HG02973 (cell line): ENCODE data around the gene TTLL10.

Experiments
- ATAC-seq: cut with Tn5 transposase; IDR thresholded peaks from one replicate; pipeline ENCODE4 v1.9.1; 2021; ENCODE audit warnings: moderate library complexity; ENCODE audit not compliant: unreplicated experiment

The TTLL10 gene

DNA sequence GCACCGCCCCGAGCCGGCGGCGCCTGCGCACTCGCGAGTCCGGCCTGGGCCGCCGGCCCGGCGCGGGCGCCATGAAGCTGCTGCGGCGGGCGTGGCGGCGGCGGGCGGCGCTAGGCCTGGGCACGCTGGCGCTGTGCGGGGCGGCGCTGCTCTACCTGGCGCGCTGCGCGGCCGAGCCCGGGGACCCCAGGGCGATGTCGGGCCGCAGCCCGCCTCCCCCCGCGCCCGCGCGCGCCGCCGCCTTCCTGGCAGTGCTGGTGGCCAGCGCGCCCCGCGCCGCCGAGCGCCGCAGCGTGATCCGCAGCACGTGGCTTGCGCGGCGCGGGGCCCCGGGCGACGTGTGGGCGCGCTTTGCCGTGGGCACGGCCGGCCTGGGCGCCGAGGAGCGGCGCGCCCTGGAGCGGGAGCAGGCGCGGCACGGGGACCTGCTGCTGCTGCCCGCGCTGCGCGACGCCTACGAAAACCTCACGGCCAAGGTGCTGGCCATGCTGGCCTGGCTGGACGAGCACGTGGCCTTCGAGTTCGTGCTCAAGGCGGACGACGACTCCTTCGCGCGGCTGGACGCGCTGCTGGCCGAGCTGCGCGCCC, 58.6 kb downstream of the TTLL10 start, which contains the start of gene B3GALT6:
B3GALT6 (plus strand) TSS at position 30 of the 588 bp plus-strand sequence; CDS start at position 72, 42 bp downstream.
- no peak for ATAC-seq

- no peak for ATAC-seq
Observed at GRCh38 chr1:1232796-1233566, 59.3 kb downstream of the TTLL10 start.

DNA sequence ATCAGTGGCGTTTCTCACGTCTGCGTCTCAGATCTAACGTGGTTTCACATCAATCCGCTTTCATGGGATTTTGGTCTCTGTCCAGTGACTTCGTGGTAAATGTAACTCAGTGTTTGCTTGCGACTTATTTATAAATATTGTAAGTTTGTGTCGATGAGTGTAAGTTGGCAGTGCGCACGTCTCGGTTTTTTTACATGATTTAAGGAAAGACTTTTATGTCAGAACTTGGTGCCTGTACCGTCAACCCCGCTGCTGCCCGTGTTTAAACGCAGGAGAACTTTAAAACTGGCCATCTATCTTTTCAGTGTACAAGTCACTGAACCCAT, 59.9 kb downstream of the TTLL10 start:
- ATAC-seq, result no peak

GRCh38 chr1:1234180-1234808, 60.6 kb downstream of the TTLL10 start:
- no peak for ATAC-seq

GRCh38 chr1:1235016-1235744, 61.5 kb downstream of the TTLL10 start:
- no peak for ATAC-seq

DNA sequence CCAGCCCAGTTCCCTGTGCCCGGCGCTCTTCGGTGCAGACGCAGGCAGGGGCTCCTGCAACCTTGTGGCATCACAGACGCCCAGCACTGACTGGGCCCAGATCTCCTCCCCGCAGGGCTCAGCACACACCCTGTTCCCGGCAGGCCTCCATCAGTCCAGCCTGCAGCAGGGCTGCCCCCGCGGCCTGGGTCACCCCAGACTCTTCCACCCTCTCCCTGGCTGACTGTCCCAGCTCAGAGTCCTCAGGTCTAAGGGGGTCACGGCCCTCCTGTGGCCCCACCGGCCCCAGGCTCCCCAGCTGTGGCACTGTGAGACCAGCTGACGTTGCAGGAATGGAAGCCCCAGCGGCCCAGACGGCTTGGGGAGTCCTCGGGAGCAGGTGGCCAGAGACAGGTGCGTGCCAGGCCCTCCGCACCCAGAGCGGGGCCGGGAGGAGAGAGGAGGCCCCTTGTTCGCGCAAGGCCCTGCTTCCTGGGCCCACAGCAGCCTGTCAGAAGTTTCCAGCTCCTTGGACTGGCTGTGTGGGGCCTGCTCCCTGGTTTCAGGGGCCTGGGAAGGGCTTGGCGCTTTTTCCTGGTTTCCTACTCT, 62.6 kb downstream of the TTLL10 start:
- no peak for ATAC-seq

- no peak for ATAC-seq
Observed at GRCh38 chr1:1236945-1237873, 63.5 kb downstream of the TTLL10 start.

GRCh38 chr1:1237874-1238701, 64.4 kb downstream of the TTLL10 start:
- no peak for ATAC-seq

DNA sequence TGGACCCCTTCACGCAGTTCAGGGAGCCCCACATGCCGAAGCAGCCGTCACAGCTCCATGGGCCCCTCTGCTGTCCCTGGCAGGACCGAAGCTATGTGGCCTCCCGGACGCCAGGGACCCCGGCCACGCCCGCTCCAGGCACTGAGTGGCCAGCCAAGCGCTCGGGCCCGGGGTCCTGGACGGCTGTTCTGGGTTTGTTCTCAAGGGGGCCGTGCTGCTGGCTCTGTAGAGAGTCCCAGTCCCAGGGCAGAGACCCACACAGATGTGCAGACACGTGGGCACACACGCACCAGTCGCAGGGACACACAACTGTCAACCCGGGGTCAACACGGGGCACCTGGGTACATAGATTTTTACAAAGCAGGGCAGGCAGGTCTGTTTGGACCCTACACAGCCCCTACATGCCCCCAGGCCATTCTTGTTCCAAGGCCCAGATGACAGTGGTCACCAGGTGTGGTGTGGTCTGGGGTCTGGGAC, 65.1 kb downstream of the TTLL10 start:
- ATAC-seq, result no peak

GRCh38 chr1:1239227-1239613, 65.5 kb downstream of the TTLL10 start:
- no peak for ATAC-seq

DNA sequence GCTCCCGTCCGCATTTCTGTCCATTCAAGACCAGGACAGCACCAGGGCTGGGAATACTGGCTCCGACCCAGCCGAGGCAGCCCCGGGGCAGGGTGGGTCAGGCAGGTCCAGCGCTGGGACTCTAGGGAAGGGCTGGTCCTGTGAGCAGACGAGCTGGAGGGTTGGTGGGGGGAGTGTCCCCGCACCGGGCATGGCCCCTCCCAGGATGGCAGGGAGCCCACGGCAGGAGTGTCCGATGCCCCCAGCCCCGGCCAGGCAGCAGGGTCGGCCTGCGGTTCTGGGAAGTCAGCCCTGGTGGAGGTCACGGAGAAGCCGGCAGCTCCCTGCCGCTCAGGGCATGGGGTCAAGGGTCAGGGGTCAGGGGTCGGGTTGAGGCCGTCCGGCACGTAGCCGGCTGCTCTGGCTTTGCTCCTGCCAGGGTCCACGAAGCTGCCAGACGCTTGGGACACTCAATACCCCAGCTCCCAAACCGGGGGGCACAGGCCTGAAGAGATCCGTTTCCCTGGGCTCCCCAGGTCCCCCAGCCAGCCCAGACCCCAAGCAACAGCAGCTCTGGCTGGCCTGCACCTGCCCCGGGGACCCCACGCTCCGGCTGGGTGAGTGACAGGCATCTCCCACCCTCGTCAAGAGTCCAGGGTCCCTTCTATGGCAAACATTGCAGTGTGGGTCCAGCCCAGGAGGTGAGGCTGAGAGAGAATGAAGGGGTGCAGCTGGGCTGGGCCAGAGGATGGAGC, 66.1 kb downstream of the TTLL10 start:
- no peak for ATAC-seq

GRCh38 chr1:1240348-1240732, 66.7 kb downstream of the TTLL10 start:
- ATAC-seq, result no peak

DNA sequence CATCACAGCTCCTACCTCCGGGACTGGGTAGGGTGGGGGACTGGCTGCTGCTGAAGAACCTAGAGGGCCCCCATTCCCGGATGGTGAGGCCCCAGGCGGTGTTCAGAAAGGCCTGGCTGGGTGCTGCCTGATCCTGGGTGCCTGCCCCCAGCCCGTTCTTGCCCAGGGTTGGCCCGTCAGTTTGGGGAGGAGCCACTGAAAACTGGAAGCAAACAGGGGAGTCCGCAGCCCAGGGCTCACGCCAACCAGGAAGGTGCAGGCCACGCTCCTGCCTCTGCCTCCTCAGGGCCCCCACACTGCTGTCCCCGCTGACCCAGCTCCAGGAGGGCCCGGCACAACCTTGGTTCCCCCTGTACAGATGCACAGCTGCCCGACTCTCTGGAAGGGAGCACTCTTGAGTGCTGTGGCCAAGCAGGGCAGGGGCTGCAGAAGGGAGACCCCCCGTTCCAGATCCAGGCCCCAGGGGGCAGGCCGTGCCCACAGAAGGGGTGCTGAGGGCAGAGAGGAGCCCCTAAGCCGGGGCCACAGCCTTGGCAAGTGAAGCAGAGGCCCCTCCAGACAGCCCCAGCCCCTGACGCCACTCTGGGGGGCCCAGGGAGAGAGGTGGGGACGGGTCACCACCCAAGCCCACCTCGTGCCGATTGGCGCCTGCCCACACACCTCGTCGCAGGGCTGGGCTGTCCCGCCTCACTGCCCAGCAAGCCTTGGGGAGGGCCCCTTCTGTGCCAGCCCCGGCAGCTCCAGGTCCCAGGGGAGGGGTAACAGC, 67.3 kb downstream of the TTLL10 start:
- no peak for ATAC-seq

- no peak for ATAC-seq
Observed at GRCh38 chr1:1241588-1242219, 68.0 kb downstream of the TTLL10 start.

- ATAC-seq, result no peak
Observed at GRCh38 chr1:1242461-1243265, 69.0 kb downstream of the TTLL10 start.

DNA sequence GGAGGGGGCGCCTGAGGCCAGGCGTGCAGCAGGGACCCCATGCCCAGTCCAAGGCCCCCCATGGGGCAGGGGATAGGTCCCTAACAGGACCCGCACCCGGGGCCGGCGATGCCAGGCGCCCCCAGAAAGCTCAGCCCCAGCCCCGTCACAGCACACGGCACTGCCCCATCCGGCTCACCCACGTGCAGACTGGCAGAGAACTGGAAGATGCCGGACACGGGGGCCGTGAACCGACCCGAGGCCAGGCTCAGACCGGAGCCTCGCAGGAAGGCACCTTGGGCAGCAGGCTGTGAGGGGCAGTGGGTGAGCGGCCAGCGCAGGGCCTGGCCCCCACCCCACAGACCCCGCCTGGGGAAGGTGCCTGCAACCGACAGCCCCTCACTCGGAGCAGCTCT, 69.6 kb downstream of the TTLL10 start:
- no peak for ATAC-seq

GRCh38 chr1:1243807-1244191, 70.1 kb downstream of the TTLL10 start:
- ATAC-seq, result no peak
